HCT116 (cell line): ENCODE measurements around the gene MTCP1. TPM values are rescaled to one million over a fixed set of nuclear protein-coding genes. Genes with fewer than 3 reads are reported as not detected.
A peak's percentile ranks its signal among the peaks of the same experiment; 100 is the strongest.

ENCODE experiments used
- ATAC-seq: fragments of 200-7000 bp; cut with Tn5 transposase; 2 replicates; pipeline ENCODE4 v1.9.1; 2020; ENCODE audit warnings: mild to moderate bottlenecking, moderate library complexity
- BruUV-seq: library from RNA; stranded (reverse); fragments of 400-500 nt; replicated peaks from 2 replicates; lab custom pipeline; 2021; lab: Mats Ljungman, UMichigan
- CTCF ChIA-PET: fragments of 300-600 bp; sonication (Branson Sonifier 250); formaldehyde crosslinking; loops from one replicate; lab custom pipeline; 2021; ENCODE audit warnings: antibody characterized with exemption; lab: Charles Lee
- POLR2A ChIA-PET: fragments of 300-600, 350-600 bp; sonication (Branson Sonifier 250); formaldehyde crosslinking; loops from one replicate; lab custom pipeline; 2021; ENCODE audit warnings: antibody characterized with exemption; lab: Charles Lee
- RAD21 ChIA-PET, 2 experiments: fragments of 300-600 bp; sonication (Branson Sonifier 250); formaldehyde crosslinking; loops; one replicate each; lab custom pipeline; 2023; ENCODE audit warnings: low total read pairs in 2 of 2; ENCODE audit not compliant: uncharacterized antibody in 2 of 2, unreplicated experiment in 2 of 2, low non-redundant PET in 1 of 2; lab: Charles Lee
- DNase-seq: peaks from one replicate; pipeline ENCODE4 v3.0.0-alpha.2; 2010; ENCODE audit warnings: low read depth, low spot score
- H2AFZ ChIP-seq: fragments of 200-600 bp; shearing (Covaris generic), sonication (generic); 2 replicates; pipeline ENCODE4 v1.6.1; 2017; ENCODE audit warnings: low read depth, mixed run types, mixed read lengths, antibody characterized with exemption, low read length; ENCODE audit not compliant: poor library complexity, severe bottlenecking
- H3K27ac ChIP-seq: 2 replicates; pipeline ENCODE4 v1.5.1; 2012; ENCODE audit warnings: low read depth, low read length
- H3K27me3 ChIP-seq: fragments of 200-600 bp; sonication (generic); 2 replicates; pipeline ENCODE4 v1.6.1; 2016; ENCODE audit warnings: mixed run types, low read length, mixed read lengths; ENCODE audit not compliant: insufficient read depth
- H3K36me3 ChIP-seq, 2 experiments: fragments of 200-500 bp in 1 of 2; fragments of 200-600 bp in 1 of 2; sonication (Bioruptor generic) in 1 of 2; sonication (generic) in 1 of 2; 2 replicates each; pipeline versions ENCODE4 v1.5.1 to v1.6.1; 2014 to 2016; ENCODE audit warnings: low read length in 2 of 2, inconsistent platforms in 1 of 2, mixed read lengths in 1 of 2, mixed run types in 1 of 2; ENCODE audit not compliant: insufficient read depth in 2 of 2, control insufficient read depth in 1 of 2
- H3K4me1 ChIP-seq, 2 experiments: fragments of 200-600 bp in 1 of 2; sonication (generic) in 1 of 2; 2 replicates each; pipeline versions ENCODE4 v1.5.1 to v1.6.1; 2012 to 2017; ENCODE audit warnings: low read length in 2 of 2, inconsistent platforms in 1 of 2, mild to moderate bottlenecking in 1 of 2, mixed read lengths in 1 of 2, mixed run types in 1 of 2, moderate library complexity in 1 of 2; ENCODE audit not compliant: insufficient read depth in 2 of 2, control insufficient read depth in 1 of 2
- H3K4me2 ChIP-seq: fragments of 200-600 bp; sonication (generic); 2 replicates; pipeline ENCODE4 v1.6.1; 2017; ENCODE audit warnings: mixed run types, low read length, mixed read lengths
- H3K4me3 ChIP-seq, 2 experiments: fragments of 200-600 bp in 1 of 2; sonication (generic) in 1 of 2; replicated peaks in 1 of 2; 2 replicates each; pipeline ENCODE4 v1.5.1; 2011 to 2016; ENCODE audit warnings: low read length in 2 of 2, control low read depth in 1 of 2, low read depth in 1 of 2, mild to moderate bottlenecking in 1 of 2, mixed read lengths in 1 of 2, mixed run types in 1 of 2
- H3K79me2 ChIP-seq: fragments of 200-600 bp; sonication (generic); 2 replicates; pipeline ENCODE4 v1.6.1; 2017; ENCODE audit warnings: mild to moderate bottlenecking, mixed run types, low read length, moderate library complexity, mixed read lengths; ENCODE audit not compliant: insufficient read depth
- H3K9ac ChIP-seq: fragments of 200-600 bp; sonication (generic); 2 replicates; pipeline ENCODE4 v1.6.1; 2016; ENCODE audit warnings: low read length, mixed read lengths
- H3K9me2 ChIP-seq: fragments of 200-600 bp; sonication (generic), shearing (Covaris generic); 2 replicates; pipeline ENCODE4 v1.6.1; 2017; ENCODE audit warnings: mixed run types, mild to moderate bottlenecking, moderate library complexity; ENCODE audit not compliant: insufficient read depth
- H3K9me3 ChIP-seq, 2 experiments: fragments of 200-500 bp in 1 of 2; fragments of 200-600 bp in 1 of 2; sonication (Bioruptor generic) in 1 of 2; sonication (generic) in 1 of 2; 2 replicates each; pipeline ENCODE4 v1.6.1; 2014 to 2017; ENCODE audit warnings: low read length in 2 of 2, mixed read lengths in 2 of 2, inconsistent platforms in 1 of 2, low read depth in 1 of 2, mild to moderate bottlenecking in 1 of 2, mixed run types in 1 of 2, moderate library complexity in 1 of 2; ENCODE audit not compliant: control insufficient read depth in 1 of 2, insufficient read depth in 1 of 2
- H4K20me1 ChIP-seq: fragments of 200-600 bp; sonication (generic), shearing (Covaris generic); 2 replicates; pipeline ENCODE4 v1.6.1; 2017; ENCODE audit warnings: mixed run types, mild to moderate bottlenecking, moderate library complexity; ENCODE audit not compliant: insufficient read depth
- CTCF ChIP-seq, 3 experiments: fragments of 200-600 bp in 1 of 3; sonication (generic) in 1 of 3; IDR thresholded peaks in 2 of 3; conservative IDR thresholded peaks in 1 of 3; 2 replicates each; pipeline ENCODE4 v1.5.1; 2012 to 2017; ENCODE audit warnings: low read depth in 2 of 3, low read length in 2 of 3, antibody characterized with exemption in 1 of 3, borderline replicate concordance in 1 of 3, control low read depth in 1 of 3, mild to moderate bottlenecking in 1 of 3, mixed read lengths in 1 of 3, mixed run types in 1 of 3, moderate library complexity in 1 of 3; ENCODE audit not compliant: insufficient read depth in 1 of 3
- RAD21 ChIP-seq: IDR thresholded peaks from 2 replicates; pipeline ENCODE4 v1.6.1; 2012; ENCODE audit warnings: low read depth, mild to moderate bottlenecking
- ZBTB33 ChIP-seq: IDR thresholded peaks from 2 replicates; pipeline ENCODE4 v1.6.1; 2011; ENCODE audit warnings: mild to moderate bottlenecking, low read length, moderate library complexity; ENCODE audit not compliant: insufficient replicate concordance; ENCODE audit errors: extremely low read depth
- intact Hi-C: fragments of 100-400 bp; cut with micrococcal nuclease; formaldehyde crosslinking; loops from 2 replicates; pipeline ENCODE4 v1.10.0; 2022
- total RNA-seq: library from RNA; stranded (reverse); gene quantifications from one replicate; pipeline ENCODE4 v1.2.1, GENCODE V29; 2021; ENCODE audit not compliant: unreplicated experiment

MTCP1 gene
- total RNA-seq, 1 experiment from 2014 or later, result 10.7 TPM

GRCh38 chrX:155094468-155095061, 23.6 kb upstream of the MTCP1 start:
- H3K9me3 ChIP-seq, result no peaks in the 10 kb centered on the region
- no peak overlapping the region for H2AFZ ChIP-seq
- H3K36me3 ChIP-seq, result no peaks in the 10 kb centered on the region
- RAD21 ChIA-PET, result no interaction called here
- CTCF ChIA-PET, result interaction anchor here (2.1 kb wide), 1 partner anchor 10 kb away, joined by 6 read pairs; no protein-coding TSS in a partner anchor
- intact Hi-C loops, result loop anchor here (2.0 kb wide), 1 partner anchor 726 kb away; no protein-coding TSS in a partner anchor
- no peaks in the 10 kb centered on the region for H3K27me3 ChIP-seq
- H3K9ac ChIP-seq, result no peak overlapping the region
- no peak overlapping the region for H3K4me3 ChIP-seq
- no peak for TF ChIP-seq ZBTB33
- peak; percentile 28 to 70 (median 60); a peak in 5 of 6 replicates for TF ChIP-seq CTCF (IDR thresholded peaks at IDR 0.05 in 2 of 3, conservative IDR thresholded peaks at IDR 0.05 in 1 of 3; ENCODE audit: borderline replicate concordance in 1 of 3, insufficient read depth in 1 of 3, low read depth in 2 of 3, low read length in 2 of 3)
- peak; percentile 34; the same call in 1 of the 2 replicates for TF ChIP-seq RAD21
- no peaks in the 10 kb centered on the region for H3K4me1 ChIP-seq
- no peaks in the 10 kb centered on the region for H3K9me2 ChIP-seq
- ATAC-seq, result peak; percentile 62
- H3K4me2 ChIP-seq, result no peak overlapping the region
- 0 out of 2 replicates have a peak, but pooled peaks cover 4% of the 10 kb centered on the region for H4K20me1 ChIP-seq
- POLR2A ChIA-PET, result no interaction called here
- no peak for DNase-seq
- no TSS peak for BruUV-seq
- H3K79me2 ChIP-seq, result no peaks in the 10 kb centered on the region
- H3K27ac ChIP-seq, result no peak overlapping the region
